Measurements from ENCODE around the gene TRMT44. TPM values are rescaled to one million over a fixed set of nuclear protein-coding genes. Genes with fewer than 3 reads are reported as not detected.

The TRMT44 gene
- total and polyA plus RNA-seq, 2 of the 4 experiments (the other 2 are of a cell fraction): 7.3 to 8.1 TPM

- H3K23ac ChIP-seq (ENCODE audit: low read depth, low read length): no peak overlapping the region
- no peak for TF ChIP-seq USF2 (IDR thresholded peaks at IDR 0.05; ENCODE audit: low read depth, low read length)
- TF ChIP-seq MAFK (IDR thresholded peaks at IDR 0.05; ENCODE audit: low read depth, low read length): no peak
- no peak for TF ChIP-seq RCOR1 (IDR thresholded peaks at IDR 0.05; ENCODE audit: insufficient replicate concordance, low read length)
- TF ChIP-seq BHLHE40 (IDR thresholded peaks at IDR 0.05; ENCODE audit: low read depth, low read length): no peak
- TF ChIP-seq CTCF (conservative IDR thresholded peaks at IDR 0.05; ENCODE audit: low read depth, low read length): no peak
- TF ChIP-seq RFX5 (IDR thresholded peaks at IDR 0.05; ENCODE audit: low read depth, low read length): no peak
- TF ChIP-seq FOS (IDR thresholded peaks at IDR 0.05; ENCODE audit: low read depth, low read length): no peak
- TF ChIP-seq RAD21 (IDR thresholded peaks at IDR 0.05; ENCODE audit: low read length): no peak
- TF ChIP-seq CEBPB (IDR thresholded peaks at IDR 0.05; ENCODE audit: low read depth, low read length): no peak
- no peak for TF ChIP-seq MXI1 (IDR thresholded peaks at IDR 0.05; ENCODE audit: borderline replicate concordance, low read depth, low read length)
- no peak for TF ChIP-seq MAZ (IDR thresholded peaks at IDR 0.05; ENCODE audit: borderline replicate concordance, low read depth, low read length)
- H3K27me3 ChIP-seq (ENCODE audit: control insufficient read depth, insufficient read depth, low read length): no peaks in the 10 kb centered on the region; the same call in 1 of the 2 replicates
- ATAC-seq (ENCODE audit: low read depth): no peak
- CTCF ChIA-PET: no interaction called here
- H3K4me2 ChIP-seq (ENCODE audit: low read depth, low read length): no peak overlapping the region
- H3K9me1 ChIP-seq (ENCODE audit: insufficient read depth, low read length): 0 out of 2 replicates have a peak, but pooled peaks cover 6% of the 10 kb centered on the region
- no peak overlapping the region for H3K9ac ChIP-seq (ENCODE audit: low read depth, low read length)
- BruUV-seq (replicated peaks): no TSS peak
- dilution Hi-C loops (cut with HindIII; ENCODE audit: low sequenced_read_pairs, unreplicated experiment) (no loop called here), intact Hi-C loops (cut with micrococcal nuclease) (no loop called here), in situ Hi-C loops (cut with MboI; ENCODE audit: low sequenced_read_pairs) (no loop called here)
- DNase-seq: no peak
- H2AK9ac ChIP-seq (replicated peaks; ENCODE audit: low read depth, low read length, poor library complexity): no peak overlapping the region
- H3K4me3 ChIP-seq (ENCODE audit: insufficient read depth, low read depth, low read length): no peak overlapping the region
- no CpG with 5 or more reads among the region's 8 CpGs for WGBS, 2 experiments (ENCODE audit: extremely low coverage in 2 of 2, insufficient read length in 1 of 2)
- no peak overlapping the region for H4K91ac ChIP-seq (ENCODE audit: insufficient read depth, low read depth, low read length)
- no peak overlapping the region for H3K4ac ChIP-seq (ENCODE audit: low read depth, low read length)
- H4K20me1 ChIP-seq (ENCODE audit: insufficient read depth, low read length): no peaks in the 10 kb centered on the region
- no peak overlapping the region for H2BK20ac ChIP-seq (ENCODE audit: low read depth, low read length)
- H3K27ac ChIP-seq (ENCODE audit: insufficient read depth, low read length): no peak overlapping the region
- H3K56ac ChIP-seq (ENCODE audit: extremely low read depth, insufficient read depth, low read length): no peak overlapping the region
- no peak overlapping the region for H3K14ac ChIP-seq (replicated peaks; ENCODE audit: low read depth, low read length)
- POLR2A ChIA-PET (ENCODE audit: unreplicated experiment): no interaction called here
- H2AFZ ChIP-seq (replicated peaks; ENCODE audit: low read length, poor library complexity): no peak overlapping the region
- H3K18ac ChIP-seq (ENCODE audit: low read depth, low read length): no peak overlapping the region
- no peak overlapping the region for H4K8ac ChIP-seq (ENCODE audit: low read depth in 2 of 2, low read length in 2 of 2)
- H3K36me3 ChIP-seq (ENCODE audit: control insufficient read depth, insufficient read depth, low read length): no peaks in the 10 kb centered on the region
- H2AK5ac ChIP-seq (ENCODE audit: low read depth, low read length): no peak overlapping the region
- peaks cover 12% of the 10 kb centered on the region for H3K4me1 ChIP-seq (ENCODE audit: control insufficient read depth, insufficient read depth, low read length)
- H3K79me1 ChIP-seq (ENCODE audit: low read depth in 1 of 2, low read length in 2 of 2): no peaks in the 10 kb centered on the region
- no peaks in the 10 kb centered on the region; the same call in 1 of the 2 replicates for H3K9me3 ChIP-seq (ENCODE audit: control insufficient read depth, insufficient read depth, low read length)
- no peak overlapping the region for H4K5ac ChIP-seq (ENCODE audit: low read depth, low read length)
- H2BK5ac ChIP-seq (ENCODE audit: low read depth, low read length, poor library complexity, severe bottlenecking): no peak overlapping the region
- no peak overlapping the region for H2BK15ac ChIP-seq (ENCODE audit: low read depth, low read length)
- no peak overlapping the region for H2BK120ac ChIP-seq (ENCODE audit: low read depth, low read length)
Measured at GRCh38 chr4:8513931-8514330, 73.4 kb downstream of the TRMT44 start.
